HCT116 (cell line): ENCODE measurements around the gene SUGCT. TPM values are rescaled to one million over a fixed set of nuclear protein-coding genes. Genes with fewer than 3 reads are reported as not detected.

Experiments used
- ATAC-seq: fragments of 200-7000 bp; cut with Tn5 transposase; 2 replicates; pipeline ENCODE4 v1.9.1; 2020; ENCODE audit warnings: mild to moderate bottlenecking, moderate library complexity
- BruUV-seq: library from RNA; stranded (reverse); fragments of 400-500 nt; replicated peaks from 2 replicates; lab custom pipeline; 2021; lab: Mats Ljungman, UMichigan
- CTCF ChIA-PET: fragments of 300-600 bp; sonication (Branson Sonifier 250); formaldehyde crosslinking; loops from one replicate; lab custom pipeline; 2021; ENCODE audit warnings: antibody characterized with exemption; lab: Charles Lee
- POLR2A ChIA-PET: fragments of 300-600, 350-600 bp; sonication (Branson Sonifier 250); formaldehyde crosslinking; loops from one replicate; lab custom pipeline; 2021; ENCODE audit warnings: antibody characterized with exemption; lab: Charles Lee
- RAD21 ChIA-PET, 2 experiments: fragments of 300-600 bp; sonication (Branson Sonifier 250); formaldehyde crosslinking; loops; one replicate each; lab custom pipeline; 2023; ENCODE audit warnings: low total read pairs in 2 of 2; ENCODE audit not compliant: uncharacterized antibody in 2 of 2, unreplicated experiment in 2 of 2, low non-redundant PET in 1 of 2; lab: Charles Lee
- DNase-seq: peaks from one replicate; pipeline ENCODE4 v3.0.0-alpha.2; 2010; ENCODE audit warnings: low read depth, low spot score
- H2AFZ ChIP-seq: fragments of 200-600 bp; shearing (Covaris generic), sonication (generic); 2 replicates; pipeline ENCODE4 v1.6.1; 2017; ENCODE audit warnings: low read depth, mixed run types, mixed read lengths, antibody characterized with exemption, low read length; ENCODE audit not compliant: poor library complexity, severe bottlenecking
- H3K27ac ChIP-seq: 2 replicates; pipeline ENCODE4 v1.5.1; 2012; ENCODE audit warnings: low read depth, low read length
- H3K27me3 ChIP-seq: fragments of 200-600 bp; sonication (generic); 2 replicates; pipeline ENCODE4 v1.6.1; 2016; ENCODE audit warnings: mixed run types, low read length, mixed read lengths; ENCODE audit not compliant: insufficient read depth
- H3K36me3 ChIP-seq, 2 experiments: fragments of 200-500 bp in 1 of 2; fragments of 200-600 bp in 1 of 2; sonication (Bioruptor generic) in 1 of 2; sonication (generic) in 1 of 2; 2 replicates each; pipeline versions ENCODE4 v1.5.1 to v1.6.1; 2014 to 2016; ENCODE audit warnings: low read length in 2 of 2, inconsistent platforms in 1 of 2, mixed read lengths in 1 of 2, mixed run types in 1 of 2; ENCODE audit not compliant: insufficient read depth in 2 of 2, control insufficient read depth in 1 of 2
- H3K4me1 ChIP-seq, 2 experiments: fragments of 200-600 bp in 1 of 2; sonication (generic) in 1 of 2; 2 replicates each; pipeline versions ENCODE4 v1.5.1 to v1.6.1; 2012 to 2017; ENCODE audit warnings: low read length in 2 of 2, inconsistent platforms in 1 of 2, mild to moderate bottlenecking in 1 of 2, mixed read lengths in 1 of 2, mixed run types in 1 of 2, moderate library complexity in 1 of 2; ENCODE audit not compliant: insufficient read depth in 2 of 2, control insufficient read depth in 1 of 2
- H3K4me2 ChIP-seq: fragments of 200-600 bp; sonication (generic); 2 replicates; pipeline ENCODE4 v1.6.1; 2017; ENCODE audit warnings: mixed run types, low read length, mixed read lengths
- H3K4me3 ChIP-seq, 2 experiments: fragments of 200-600 bp in 1 of 2; sonication (generic) in 1 of 2; replicated peaks in 1 of 2; 2 replicates each; pipeline ENCODE4 v1.5.1; 2011 to 2016; ENCODE audit warnings: low read length in 2 of 2, control low read depth in 1 of 2, low read depth in 1 of 2, mild to moderate bottlenecking in 1 of 2, mixed read lengths in 1 of 2, mixed run types in 1 of 2
- H3K79me2 ChIP-seq: fragments of 200-600 bp; sonication (generic); 2 replicates; pipeline ENCODE4 v1.6.1; 2017; ENCODE audit warnings: mild to moderate bottlenecking, mixed run types, low read length, moderate library complexity, mixed read lengths; ENCODE audit not compliant: insufficient read depth
- H3K9ac ChIP-seq: fragments of 200-600 bp; sonication (generic); 2 replicates; pipeline ENCODE4 v1.6.1; 2016; ENCODE audit warnings: low read length, mixed read lengths
- H3K9me2 ChIP-seq: fragments of 200-600 bp; sonication (generic), shearing (Covaris generic); 2 replicates; pipeline ENCODE4 v1.6.1; 2017; ENCODE audit warnings: mixed run types, mild to moderate bottlenecking, moderate library complexity; ENCODE audit not compliant: insufficient read depth
- H3K9me3 ChIP-seq, 2 experiments: fragments of 200-500 bp in 1 of 2; fragments of 200-600 bp in 1 of 2; sonication (Bioruptor generic) in 1 of 2; sonication (generic) in 1 of 2; 2 replicates each; pipeline ENCODE4 v1.6.1; 2014 to 2017; ENCODE audit warnings: low read length in 2 of 2, mixed read lengths in 2 of 2, inconsistent platforms in 1 of 2, low read depth in 1 of 2, mild to moderate bottlenecking in 1 of 2, mixed run types in 1 of 2, moderate library complexity in 1 of 2; ENCODE audit not compliant: control insufficient read depth in 1 of 2, insufficient read depth in 1 of 2
- H4K20me1 ChIP-seq: fragments of 200-600 bp; sonication (generic), shearing (Covaris generic); 2 replicates; pipeline ENCODE4 v1.6.1; 2017; ENCODE audit warnings: mixed run types, mild to moderate bottlenecking, moderate library complexity; ENCODE audit not compliant: insufficient read depth
- CBX3 ChIP-seq: IDR thresholded peaks from 2 replicates; pipeline ENCODE4 v1.6.1; 2012; ENCODE audit warnings: low read depth
- ELF1 ChIP-seq: IDR thresholded peaks from 2 replicates; pipeline ENCODE4 v1.6.1; 2012; ENCODE audit warnings: low read depth, borderline replicate concordance
- EZH2phosphoT487 ChIP-seq: fragments of 200-600 bp; IDR thresholded peaks from 2 replicates; pipeline ENCODE4 v1.6.1; 2018; ENCODE audit warnings: antibody characterized with exemption, borderline replicate concordance
- FOSL1 ChIP-seq: IDR thresholded peaks from 2 replicates; pipeline ENCODE4 v1.6.1; 2012; ENCODE audit warnings: low read depth
- MAX ChIP-seq: IDR thresholded peaks from 2 replicates; pipeline ENCODE4 v1.6.1; 2012
- POLR2AphosphoS5 ChIP-seq: IDR thresholded peaks from 2 replicates; pipeline ENCODE4 v1.6.1; 2011; ENCODE audit warnings: mild to moderate bottlenecking, low read depth, low read length, moderate library complexity
- RAD21 ChIP-seq: IDR thresholded peaks from 2 replicates; pipeline ENCODE4 v1.6.1; 2012; ENCODE audit warnings: low read depth, mild to moderate bottlenecking
- REST ChIP-seq: IDR thresholded peaks from 2 replicates; pipeline ENCODE4 v1.6.1; 2012; ENCODE audit warnings: low read depth
- SP1 ChIP-seq: IDR thresholded peaks from 2 replicates; pipeline ENCODE4 v1.6.1; 2012; ENCODE audit warnings: low read depth
- TCF7L2 ChIP-seq: IDR thresholded peaks from 2 replicates; pipeline ENCODE4 v1.7.0; 2011; ENCODE audit warnings: borderline replicate concordance, inconsistent platforms; ENCODE audit not compliant: insufficient read depth, insufficient read length; ENCODE audit errors: extremely low read depth
- YY1 ChIP-seq: IDR thresholded peaks from 2 replicates; pipeline ENCODE4 v1.6.1; 2011; ENCODE audit warnings: low read length, low read depth, moderate library complexity, mild to moderate bottlenecking; ENCODE audit not compliant: insufficient replicate concordance; ENCODE audit errors: extremely low read depth
- ZBTB33 ChIP-seq: IDR thresholded peaks from 2 replicates; pipeline ENCODE4 v1.6.1; 2011; ENCODE audit warnings: mild to moderate bottlenecking, low read length, moderate library complexity; ENCODE audit not compliant: insufficient replicate concordance; ENCODE audit errors: extremely low read depth
- ZNF274 ChIP-seq: fragments of 200-500 bp; sonication (Bioruptor generic); IDR thresholded peaks from 2 replicates; pipeline ENCODE4 v1.6.1; 2014; ENCODE audit warnings: mild to moderate bottlenecking, low read depth, low read length, inconsistent platforms
- intact Hi-C: fragments of 100-400 bp; cut with micrococcal nuclease; formaldehyde crosslinking; loops from 2 replicates; pipeline ENCODE4 v1.10.0; 2022
- total RNA-seq: library from RNA; stranded (reverse); gene quantifications from one replicate; pipeline ENCODE4 v1.2.1, GENCODE V29; 2021; ENCODE audit not compliant: unreplicated experiment

Gene SUGCT
- total RNA-seq, 1 experiment from 2014 or later = 4.4 TPM

- DNase-seq (no peak), ATAC-seq (no peak)
- no peaks in the 10 kb centered on the region for H4K20me1 ChIP-seq
- ChIA-PET CTCF (no interaction called here), RAD21 (no interaction called here), POLR2A (no interaction called here)
- TF ChIP-seq CBX3 (no peak), MAX (no peak), RAD21 (no peak), FOSL1 (no peak), SP1 (no peak), POLR2AphosphoS5 (no peak), TCF7L2 (no peak), REST (no peak), ZNF274 (no peak), YY1 (no peak), ZBTB33 (no peak), EZH2phosphoT487 (no peak), ELF1 (no peak)
- no peaks in the 10 kb centered on the region for H3K4me1 ChIP-seq
- H3K27me3 ChIP-seq = peaks cover 3% of the 10 kb centered on the region; the same call in 1 of the 2 replicates
- H3K4me2 ChIP-seq = no peak overlapping the region
- no peak overlapping the region for H3K9ac ChIP-seq
- H3K9me2 ChIP-seq = no peaks in the 10 kb centered on the region
- H3K4me3 ChIP-seq = no peak overlapping the region
- no peak overlapping the region for H2AFZ ChIP-seq
- H3K9me3 ChIP-seq = no peaks in the 10 kb centered on the region
- no peak overlapping the region for H3K27ac ChIP-seq
- intact Hi-C loops = no loop called here
- no peaks in the 10 kb centered on the region for H3K36me3 ChIP-seq
- no peaks in the 10 kb centered on the region for H3K79me2 ChIP-seq
- no TSS peak for BruUV-seq
Observed at GRCh38 chr7:40519009-40519408, 384.2 kb downstream of the SUGCT start.
